Measurements from ENCODE around the gene TIAM2.

GRCh38 chr6:155187994-155188706 lies 193.0 kb downstream of the TIAM2 start:
- no peak for TF ChIP-seq CTCF (IDR thresholded peaks at IDR 0.05)
- TF ChIP-seq POLR2AphosphoS5 (IDR thresholded peaks at IDR 0.05) = no peak

Data from upper lobe of left lung (tissue), 4 donors.